Hindlimb muscle (tissue), 1 donor: Measurements from ENCODE around the gene ACSM3. TPM values are rescaled to one million over a fixed set of nuclear protein-coding genes. Genes with fewer than 3 reads are reported as not detected.

ENCODE experiments used
- polyA plus RNA-seq: library from polyadenylated mRNA; unstranded; fragments of 120-200 nt; gene quantifications from one replicate; pipeline ENCODE4 v1.2.1, GENCODE V29; 2013; ENCODE audit not compliant: insufficient read length

Gene ACSM3
- polyA plus RNA-seq, 1 donor, result 3.6 TPM

Other genes with a start within 250 kb of the ACSM3 start
- 0.41 TPM for gene ACSM2B, start 187.6 kb upstream of the ACSM3 start, polyA plus RNA-seq
- gene ACSM1, start 66.3 kb upstream of the ACSM3 start, polyA plus RNA-seq, result 0.10 TPM
- 28.9 TPM for gene THUMPD1, start 22.2 kb upstream of the ACSM3 start, polyA plus RNA-seq
- gene ERI2, start 42.5 kb downstream of the ACSM3 start, polyA plus RNA-seq, result 18.2 TPM
- gene REXO5, start 42.5 kb downstream of the ACSM3 start, polyA plus RNA-seq, result 4.3 TPM
- gene DCUN1D3, start 136.3 kb downstream of the ACSM3 start, polyA plus RNA-seq, result 5.2 TPM
- 18.5 TPM for gene LYRM1, start 136.8 kb downstream of the ACSM3 start, polyA plus RNA-seq